ENCODE measurements around the gene CLINT1. TPM values are rescaled to one million over a fixed set of nuclear protein-coding genes. Genes with fewer than 3 reads are reported as not detected.

The CLINT1 gene
- total RNA-seq, 4 donors from 2014 or later: 77.4 to 124 (median 85.5) TPM

DNA sequence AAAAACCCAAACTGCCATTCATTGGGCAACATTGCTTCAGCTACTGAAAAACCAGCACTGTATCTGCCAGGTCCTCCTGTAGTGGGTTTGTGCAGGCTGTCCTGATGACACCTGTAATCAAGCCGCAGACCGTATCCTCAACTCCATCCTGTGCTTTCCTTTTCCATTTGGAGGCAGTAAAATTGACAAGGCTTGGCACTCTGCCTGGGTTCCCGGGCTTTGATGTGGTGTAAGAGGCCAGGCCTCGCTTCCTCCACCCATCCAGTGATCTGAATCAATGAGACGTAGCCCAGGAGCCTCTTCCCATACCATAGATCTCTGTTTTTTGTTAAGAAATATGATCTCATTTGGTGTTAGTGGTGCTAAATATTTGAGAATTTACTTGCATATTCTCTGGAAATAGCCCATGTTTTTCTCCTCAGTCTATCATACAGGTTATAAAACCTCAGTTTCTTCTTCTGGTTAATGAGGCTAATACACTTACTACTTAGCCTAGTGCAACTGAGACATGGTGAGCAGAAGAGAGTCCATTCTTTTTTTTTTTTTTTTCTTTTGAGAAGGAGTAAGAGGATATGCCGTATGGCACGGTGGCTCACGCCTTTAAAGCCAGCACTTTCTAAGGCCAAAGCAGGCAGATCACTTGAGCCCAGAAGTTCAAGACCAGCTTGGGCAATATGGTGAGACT is 80.7 kb downstream of the CLINT1 start:
- H3K36me3 ChIP-seq: no peaks in the 10 kb centered on the region
- TF ChIP-seq POLR2A (IDR thresholded peaks at IDR 0.05): no peak
- TF ChIP-seq, protein P1, sequence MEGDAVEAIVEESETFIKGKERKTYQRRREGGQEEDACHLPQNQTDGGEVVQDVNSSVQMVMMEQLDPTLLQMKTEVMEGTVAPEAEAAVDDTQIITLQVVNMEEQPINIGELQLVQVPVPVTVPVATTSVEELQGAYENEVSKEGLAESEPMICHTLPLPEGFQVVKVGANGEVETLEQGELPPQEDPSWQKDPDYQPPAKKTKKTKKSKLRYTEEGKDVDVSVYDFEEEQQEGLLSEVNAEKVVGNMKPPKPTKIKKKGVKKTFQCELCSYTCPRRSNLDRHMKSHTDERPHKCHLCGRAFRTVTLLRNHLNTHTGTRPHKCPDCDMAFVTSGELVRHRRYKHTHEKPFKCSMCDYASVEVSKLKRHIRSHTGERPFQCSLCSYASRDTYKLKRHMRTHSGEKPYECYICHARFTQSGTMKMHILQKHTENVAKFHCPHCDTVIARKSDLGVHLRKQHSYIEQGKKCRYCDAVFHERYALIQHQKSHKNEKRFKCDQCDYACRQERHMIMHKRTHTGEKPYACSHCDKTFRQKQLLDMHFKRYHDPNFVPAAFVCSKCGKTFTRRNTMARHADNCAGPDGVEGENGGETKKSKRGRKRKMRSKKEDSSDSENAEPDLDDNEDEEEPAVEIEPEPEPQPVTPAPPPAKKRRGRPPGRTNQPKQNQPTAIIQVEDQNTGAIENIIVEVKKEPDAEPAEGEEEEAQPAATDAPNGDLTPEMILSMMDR (IDR thresholded peaks at IDR 0.05 in 4 of 5, conservative IDR thresholded peaks at IDR 0.05 in 1 of 5): no peak
- intact Hi-C loops (cut with DNase I; ENCODE audit: low total_unique reads): no loop called here
- no peaks in the 10 kb centered on the region for H3K27me3 ChIP-seq
- ATAC-seq (no peak), DNase-seq (no peak)
- no peaks in the 10 kb centered on the region for H3K9me3 ChIP-seq
- no peak overlapping the region for H3K27ac ChIP-seq
- in situ Hi-C loops (cut with MboI; ENCODE audit: low sequenced_read_pairs in 4 of 4): no loop called here
- H3K4me3 ChIP-seq: no peak overlapping the region
- no peaks in the 10 kb centered on the region for H3K4me1 ChIP-seq

GRCh38 chr5:157772127-157772526 is 86.8 kb downstream of the CLINT1 start:
- H3K27ac ChIP-seq: no peak overlapping the region
- H3K27me3 ChIP-seq: no peaks in the 10 kb centered on the region
- ATAC-seq (no peak), DNase-seq (no peak)
- intact Hi-C loops (cut with DNase I; ENCODE audit: low total_unique reads): no loop called here
- in situ Hi-C loops (cut with MboI; ENCODE audit: low sequenced_read_pairs in 4 of 4): loop anchor here in 1 of 4 donors (25.0 kb wide), 1 partner anchor 1365 kb away; no protein-coding TSS in a partner anchor
- H3K9me3 ChIP-seq: no peaks in the 10 kb centered on the region
- H3K4me1 ChIP-seq: peaks cover 5 to 9% of the 10 kb centered on the region in 2 donors
- H3K4me3 ChIP-seq: no peak overlapping the region
- no peaks in the 10 kb centered on the region for H3K36me3 ChIP-seq
- TF ChIP-seq, protein P1 (IDR thresholded peaks at IDR 0.05 in 4 of 5, conservative IDR thresholded peaks at IDR 0.05 in 1 of 5): no peak
- TF ChIP-seq POLR2A (IDR thresholded peaks at IDR 0.05): no peak

DNA sequence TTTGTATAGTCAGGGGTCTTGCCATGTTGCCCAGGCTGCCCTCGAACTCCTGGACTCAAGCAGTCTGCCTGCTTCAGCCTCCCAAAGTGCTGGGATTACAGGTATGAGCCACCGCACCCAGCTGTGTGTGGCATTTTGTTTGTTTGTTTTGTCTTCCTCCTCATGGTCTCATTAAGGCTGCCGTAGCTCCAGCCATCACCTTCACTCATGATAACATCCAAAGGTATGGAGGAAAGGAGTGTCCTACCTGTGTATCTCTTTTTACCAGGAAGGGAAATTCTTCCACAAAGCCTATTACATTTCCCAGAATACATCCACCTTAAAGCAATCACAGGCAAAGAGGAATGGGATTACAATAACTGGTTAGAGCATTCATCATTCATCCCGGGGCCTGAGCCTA is 88.3 kb downstream of the CLINT1 start:
- intact Hi-C loops (cut with DNase I; ENCODE audit: low total_unique reads): no loop called here
- no peaks in the 10 kb centered on the region for H3K36me3 ChIP-seq
- TF ChIP-seq, protein P1 (IDR thresholded peaks at IDR 0.05 in 4 of 5, conservative IDR thresholded peaks at IDR 0.05 in 1 of 5): no peak
- no peak for TF ChIP-seq POLR2A (IDR thresholded peaks at IDR 0.05)
- in situ Hi-C loops (cut with MboI; ENCODE audit: low sequenced_read_pairs in 4 of 4): loop anchor here in 1 of 4 donors (25.0 kb wide), 1 partner anchor 1367 kb away; no protein-coding TSS in a partner anchor
- H3K9me3 ChIP-seq: no peaks in the 10 kb centered on the region
- no peak for DNase-seq
- peaks cover 5 to 9% of the 10 kb centered on the region in 2 donors for H3K4me1 ChIP-seq
- no peak overlapping the region for H3K27ac ChIP-seq
- ATAC-seq: no peak
- no peaks in the 10 kb centered on the region for H3K27me3 ChIP-seq
- no peak overlapping the region for H3K4me3 ChIP-seq

DNA sequence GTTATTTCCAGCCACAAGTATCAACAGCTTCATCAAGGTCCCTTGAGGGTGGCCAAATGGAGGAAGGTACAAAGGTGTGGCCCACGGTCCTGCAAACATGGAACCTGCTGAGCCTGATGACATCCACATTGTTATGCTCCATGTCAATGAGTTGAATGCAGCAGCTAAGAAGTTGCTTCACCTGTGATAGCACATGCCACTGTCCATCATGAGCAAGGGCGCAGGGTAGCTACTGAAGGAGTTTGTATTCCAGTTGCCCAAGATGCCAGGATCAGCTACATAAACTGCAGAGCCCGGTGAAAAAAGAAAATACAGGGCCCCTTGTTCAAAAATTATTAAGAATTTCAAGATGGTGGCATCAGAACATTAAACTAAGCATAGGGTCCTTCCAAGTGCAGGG is 91.3 kb downstream of the CLINT1 start:
- no peaks in the 10 kb centered on the region for H3K27me3 ChIP-seq
- DNase-seq (no peak), ATAC-seq (peak in 1 of 2 donors; percentile 22)
- TF ChIP-seq, protein P1 (IDR thresholded peaks at IDR 0.05 in 4 of 5, conservative IDR thresholded peaks at IDR 0.05 in 1 of 5): no peak
- no peak for TF ChIP-seq POLR2A (IDR thresholded peaks at IDR 0.05)
- H3K4me3 ChIP-seq: no peak overlapping the region
- in situ Hi-C loops (cut with MboI; ENCODE audit: low sequenced_read_pairs in 4 of 4): loop anchor here in 1 of 4 donors (25.0 kb wide), 1 partner anchor 1370 kb away; no protein-coding TSS in a partner anchor
- peaks cover 5 to 9% of the 10 kb centered on the region in 2 donors for H3K4me1 ChIP-seq
- H3K36me3 ChIP-seq: no peaks in the 10 kb centered on the region
- intact Hi-C loops (cut with DNase I; ENCODE audit: low total_unique reads): no loop called here
- peak overlapping the region in 2 of 4 donors; percentile 23 to 44 for H3K27ac ChIP-seq
- H3K9me3 ChIP-seq: no peaks in the 10 kb centered on the region

Measured in gastrocnemius medialis (tissue), 4 donors.